MM.1S (cell line): Measurements from ENCODE around the gene LMOD3.

ENCODE experiments used
- CTCF ChIP-seq: fragments of 300-600 bp; sonication (generic); IDR thresholded peaks from 2 replicates; pipeline ENCODE4 v1.5.1; 2016; ENCODE audit warnings: antibody characterized with exemption, low read length, mixed read lengths
- EZH2 ChIP-seq: fragments of 300-600 bp; sonication (generic); optimal IDR thresholded peaks from 2 replicates; pipeline ENCODE3; 2017; ENCODE audit warnings: low read depth, mild to moderate bottlenecking, antibody characterized with exemption, low read length, mixed read lengths
- EZH2phosphoT487 ChIP-seq: fragments of 300-600 bp; sonication (generic); IDR thresholded peaks from 2 replicates; pipeline ENCODE4 v1.6.1; 2018; ENCODE audit warnings: antibody characterized with exemption, low read length

- TF ChIP-seq CTCF (no peak), EZH2phosphoT487 (no peak), EZH2 (no peak)
Observed at GRCh38 chr3:69143612-69144011, 21.2 kb upstream of the LMOD3 start.
